ENCODE results near the gene TPSG1.

Gene TPSG1

DNA sequence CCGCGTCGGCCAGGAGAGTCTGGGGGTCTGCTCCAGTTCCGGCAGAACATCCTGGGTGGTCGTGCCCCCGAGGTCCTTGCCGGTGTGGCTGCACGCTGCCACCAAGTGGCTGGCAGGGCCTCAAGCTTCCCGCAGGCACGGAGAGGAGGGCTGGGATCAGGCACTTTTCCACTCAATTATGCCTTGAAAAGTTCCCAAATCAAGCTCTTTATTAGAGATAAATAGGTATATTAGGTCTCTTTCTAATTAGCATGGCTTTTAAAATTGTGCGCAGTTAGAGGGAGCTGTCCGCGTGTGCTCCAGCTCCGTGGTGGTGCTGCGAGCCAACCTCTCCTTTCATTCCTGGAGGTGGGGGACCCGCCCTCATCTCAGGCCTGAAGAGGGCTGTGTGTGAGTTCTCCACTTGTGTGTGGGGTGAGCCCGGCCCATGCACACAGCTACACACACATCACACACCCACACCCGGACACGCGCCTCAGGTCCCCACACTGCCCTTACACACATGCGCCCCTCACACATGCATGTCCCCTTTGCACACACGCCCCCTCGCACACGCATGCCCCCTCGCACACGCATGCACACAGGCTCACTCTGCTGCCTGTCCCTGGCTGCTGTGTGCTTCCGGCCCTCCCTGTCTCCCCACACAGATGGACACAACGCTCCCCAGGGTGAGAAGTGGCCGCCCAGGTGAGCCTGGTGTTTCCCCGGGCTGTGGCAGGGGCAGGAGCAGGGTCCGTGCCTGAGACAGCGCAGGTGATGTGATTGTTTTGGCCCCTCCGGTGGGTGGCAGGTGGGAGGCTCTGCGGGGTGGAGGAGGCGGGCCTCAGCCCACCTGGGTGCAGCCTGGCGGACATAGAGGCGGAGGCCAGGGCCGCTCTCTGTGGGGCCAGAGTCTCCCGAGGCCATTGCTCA is 43.4 kb downstream of the TPSG1 start:
- Histone ChIP-seq H3K4me1 (ENCODE audit: insufficient read depth, low read length, poor library complexity, severe bottlenecking) (no peaks in the 10 kb centered on the region), H3F3A (ENCODE audit: low read depth) (no peaks in the 10 kb centered on the region), H3K4me2 (ENCODE audit: low read depth, low read length, poor library complexity, severe bottlenecking) (no peak overlapping the region), H3K27me3 (ENCODE audit: insufficient read depth, low read length, poor library complexity, severe bottlenecking) (no peaks in the 10 kb centered on the region), H3K9ac (ENCODE audit: low read depth, low read length, poor library complexity, severe bottlenecking) (no peak overlapping the region), H3K9me2 (replicated peaks; ENCODE audit: low read depth, low read length) (no peaks in the 10 kb centered on the region), H3K79me2 (ENCODE audit: insufficient read depth, low read length) (no peaks in the 10 kb centered on the region), H3K9me3 (ENCODE audit: insufficient read depth, low read depth, low read length) (no peaks in the 10 kb centered on the region; the same call in 1 of the 2 replicates), H2AFZ (ENCODE audit: low read length) (no peak overlapping the region), H3K36me3 (ENCODE audit: insufficient read depth, low read length) (no peaks in the 10 kb centered on the region), H4K20me1 (ENCODE audit: insufficient read depth, low read length, poor library complexity, severe bottlenecking) (no peaks in the 10 kb centered on the region), H3K4me3 (ENCODE audit: low read length, poor library complexity, severe bottlenecking) (no peak overlapping the region)
- TF ChIP-seq, protein P1, sequence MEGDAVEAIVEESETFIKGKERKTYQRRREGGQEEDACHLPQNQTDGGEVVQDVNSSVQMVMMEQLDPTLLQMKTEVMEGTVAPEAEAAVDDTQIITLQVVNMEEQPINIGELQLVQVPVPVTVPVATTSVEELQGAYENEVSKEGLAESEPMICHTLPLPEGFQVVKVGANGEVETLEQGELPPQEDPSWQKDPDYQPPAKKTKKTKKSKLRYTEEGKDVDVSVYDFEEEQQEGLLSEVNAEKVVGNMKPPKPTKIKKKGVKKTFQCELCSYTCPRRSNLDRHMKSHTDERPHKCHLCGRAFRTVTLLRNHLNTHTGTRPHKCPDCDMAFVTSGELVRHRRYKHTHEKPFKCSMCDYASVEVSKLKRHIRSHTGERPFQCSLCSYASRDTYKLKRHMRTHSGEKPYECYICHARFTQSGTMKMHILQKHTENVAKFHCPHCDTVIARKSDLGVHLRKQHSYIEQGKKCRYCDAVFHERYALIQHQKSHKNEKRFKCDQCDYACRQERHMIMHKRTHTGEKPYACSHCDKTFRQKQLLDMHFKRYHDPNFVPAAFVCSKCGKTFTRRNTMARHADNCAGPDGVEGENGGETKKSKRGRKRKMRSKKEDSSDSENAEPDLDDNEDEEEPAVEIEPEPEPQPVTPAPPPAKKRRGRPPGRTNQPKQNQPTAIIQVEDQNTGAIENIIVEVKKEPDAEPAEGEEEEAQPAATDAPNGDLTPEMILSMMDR (conservative IDR thresholded peaks at IDR 0.05; ENCODE audit: low read length) = no peak
- no peak for TF ChIP-seq EZH2phosphoT487 (IDR thresholded peaks at IDR 0.05; ENCODE audit: borderline replicate concordance)

DNA sequence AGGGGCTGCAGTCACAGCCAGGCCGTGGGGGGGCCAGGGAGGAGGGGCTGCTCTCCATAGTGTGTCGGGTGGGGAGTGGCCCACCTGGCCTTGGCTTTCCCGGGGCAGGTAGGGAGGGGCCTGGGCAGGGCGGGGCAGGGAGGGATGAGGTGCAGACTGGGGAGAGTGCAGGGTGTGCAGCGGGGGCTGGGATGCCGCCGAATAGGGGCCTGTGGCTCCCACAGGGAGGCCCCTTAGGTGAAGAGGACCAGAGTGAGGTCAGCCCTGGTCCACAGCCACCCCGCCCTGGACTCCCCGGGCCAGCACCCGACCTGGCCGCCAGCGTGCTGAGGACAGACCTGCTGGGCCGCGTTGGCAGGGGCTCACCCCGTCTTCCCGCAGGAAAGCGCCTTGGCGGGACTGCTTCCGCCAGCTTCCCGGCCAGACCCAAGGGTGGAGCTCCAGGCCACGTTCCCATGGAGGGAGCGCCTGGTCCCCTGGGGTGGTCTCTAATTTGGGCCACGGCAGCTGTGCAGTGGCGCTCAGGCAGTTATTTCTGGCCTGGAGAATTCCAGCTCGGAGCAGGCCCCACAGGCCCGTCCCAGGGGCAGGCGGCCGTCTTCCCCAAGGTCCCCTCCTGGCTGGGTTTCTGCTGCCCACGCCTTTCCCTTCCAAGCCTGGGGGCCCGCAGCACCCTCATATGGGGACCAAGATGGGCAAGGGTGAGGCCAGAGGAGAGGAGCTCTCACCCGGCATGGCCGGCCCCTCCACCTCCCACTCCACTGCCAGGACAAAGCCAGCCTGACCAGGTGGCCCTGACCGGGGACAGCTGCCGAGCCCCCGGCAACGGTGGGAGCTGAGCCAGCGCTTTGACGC is 44.3 kb downstream of the TPSG1 start:
- Histone ChIP-seq H3K4me3 (ENCODE audit: low read length, poor library complexity, severe bottlenecking) (no peak overlapping the region), H3F3A (ENCODE audit: low read depth) (no peaks in the 10 kb centered on the region), H3K79me2 (ENCODE audit: insufficient read depth, low read length) (no peaks in the 10 kb centered on the region), H2AFZ (ENCODE audit: low read length) (no peak overlapping the region), H3K4me2 (ENCODE audit: low read depth, low read length, poor library complexity, severe bottlenecking) (no peak overlapping the region), H3K9me2 (replicated peaks; ENCODE audit: low read depth, low read length) (no peaks in the 10 kb centered on the region), H3K9me3 (ENCODE audit: insufficient read depth, low read depth, low read length) (no peaks in the 10 kb centered on the region; the same call in 1 of the 2 replicates), H3K36me3 (ENCODE audit: insufficient read depth, low read length) (no peaks in the 10 kb centered on the region), H3K9ac (ENCODE audit: low read depth, low read length, poor library complexity, severe bottlenecking) (no peak overlapping the region), H3K27me3 (ENCODE audit: insufficient read depth, low read length, poor library complexity, severe bottlenecking) (no peaks in the 10 kb centered on the region), H4K20me1 (ENCODE audit: insufficient read depth, low read length, poor library complexity, severe bottlenecking) (no peaks in the 10 kb centered on the region), H3K4me1 (ENCODE audit: insufficient read depth, low read length, poor library complexity, severe bottlenecking) (no peaks in the 10 kb centered on the region)
- TF ChIP-seq, protein P1 (conservative IDR thresholded peaks at IDR 0.05; ENCODE audit: low read length) = no peak
- no peak for TF ChIP-seq EZH2phosphoT487 (IDR thresholded peaks at IDR 0.05; ENCODE audit: borderline replicate concordance)

DNA sequence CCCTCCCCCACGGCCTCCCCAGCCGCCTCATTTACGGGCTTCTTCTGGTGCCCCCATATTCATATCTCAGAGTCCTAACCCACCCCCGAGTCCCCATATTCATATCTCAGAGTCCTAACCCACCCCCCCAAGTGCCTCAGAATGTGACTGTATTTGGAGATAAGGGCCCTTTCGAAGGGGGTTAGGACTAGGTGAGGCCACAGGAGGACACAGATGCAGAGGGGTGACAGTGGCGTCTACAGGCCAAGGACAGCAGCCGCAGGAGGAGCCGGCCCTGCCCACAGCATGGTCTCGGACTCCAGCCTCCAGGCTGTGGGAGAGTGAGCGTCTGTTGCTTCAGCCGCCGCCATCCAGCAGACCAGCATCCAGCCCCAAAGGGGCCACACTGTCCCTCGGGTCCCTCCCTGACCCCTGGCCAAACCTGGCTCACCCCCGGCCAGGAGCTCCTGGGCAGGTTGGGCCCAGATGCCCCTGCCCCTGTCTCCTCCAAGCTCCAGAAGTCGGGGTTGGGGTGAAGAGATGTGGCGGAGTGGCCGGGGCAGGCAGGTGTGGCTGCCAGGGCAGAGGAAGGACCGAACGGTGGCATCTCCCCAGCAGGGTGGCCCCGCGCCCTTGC is 46.7 kb downstream of the TPSG1 start:
- H3K9ac ChIP-seq (ENCODE audit: low read depth, low read length, poor library complexity, severe bottlenecking) = no peak overlapping the region
- no peaks in the 10 kb centered on the region for H3K27me3 ChIP-seq (ENCODE audit: insufficient read depth, low read length, poor library complexity, severe bottlenecking)
- H3K36me3 ChIP-seq (ENCODE audit: insufficient read depth, low read length) = no peaks in the 10 kb centered on the region
- H3K9me2 ChIP-seq (replicated peaks; ENCODE audit: low read depth, low read length) = no peaks in the 10 kb centered on the region
- no peaks in the 10 kb centered on the region for H3F3A ChIP-seq (ENCODE audit: low read depth)
- H3K4me3 ChIP-seq (ENCODE audit: low read length, poor library complexity, severe bottlenecking) = no peak overlapping the region
- no peaks in the 10 kb centered on the region for H3K9me3 ChIP-seq (ENCODE audit: insufficient read depth, low read depth, low read length)
- TF ChIP-seq, protein P1 (conservative IDR thresholded peaks at IDR 0.05; ENCODE audit: low read length) = no peak
- TF ChIP-seq EZH2phosphoT487 (IDR thresholded peaks at IDR 0.05; ENCODE audit: borderline replicate concordance) = no peak
- no peaks in the 10 kb centered on the region for H3K79me2 ChIP-seq (ENCODE audit: insufficient read depth, low read length)
- H2AFZ ChIP-seq (ENCODE audit: low read length) = no peak overlapping the region
- no peak overlapping the region for H3K4me2 ChIP-seq (ENCODE audit: low read depth, low read length, poor library complexity, severe bottlenecking)
- H4K20me1 ChIP-seq (ENCODE audit: insufficient read depth, low read length, poor library complexity, severe bottlenecking) = no peaks in the 10 kb centered on the region
- H3K4me1 ChIP-seq (ENCODE audit: insufficient read depth, low read length, poor library complexity, severe bottlenecking) = no peaks in the 10 kb centered on the region

Data from Loucy (cell line).